ENCODE measurements around the gene DLX5.
A peak's percentile ranks its signal among the peaks of the same experiment; 100 is the strongest.

Gene DLX5

DNA sequence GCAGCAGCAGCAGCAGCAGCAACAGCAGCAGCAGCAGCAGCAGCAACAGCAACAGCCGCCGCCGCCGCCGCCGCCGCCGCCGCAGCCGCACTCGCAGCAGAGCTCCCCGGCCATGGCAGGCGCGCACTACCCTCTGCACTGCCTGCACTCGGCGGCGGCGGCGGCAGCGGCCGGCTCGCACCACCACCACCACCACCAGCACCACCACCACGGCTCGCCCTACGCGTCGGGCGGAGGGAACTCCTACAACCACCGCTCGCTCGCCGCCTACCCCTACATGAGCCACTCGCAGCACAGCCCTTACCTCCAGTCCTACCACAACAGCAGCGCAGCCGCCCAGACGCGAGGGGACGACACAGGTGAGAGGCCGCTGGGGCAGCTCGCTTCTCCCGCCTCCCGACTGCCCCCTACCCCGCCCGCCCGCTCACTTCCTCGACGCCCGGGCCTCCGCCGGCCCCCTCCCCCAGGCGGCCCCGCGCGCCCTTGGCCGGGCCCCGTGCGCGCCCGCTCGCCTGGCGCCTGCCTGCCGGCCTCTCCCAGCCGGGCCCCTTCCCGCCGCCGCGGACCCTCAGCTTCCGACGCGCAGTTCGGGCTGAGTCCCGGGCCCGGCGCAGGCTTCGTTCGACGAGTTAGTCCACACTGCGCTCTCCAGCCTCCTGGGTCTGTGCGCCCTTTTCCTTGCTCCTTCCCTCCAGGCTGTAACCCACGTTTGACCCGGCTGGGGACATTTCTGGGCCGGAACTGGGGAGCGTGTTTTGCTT lies 18.4 kb downstream of the DLX5 start:
- no peaks in the 10 kb centered on the region for H3K4me1 Mint-ChIP-seq
- H3K4me3 Mint-ChIP-seq: peak overlapping the region; percentile 83 to 85 (median 84)
- no peaks in the 10 kb centered on the region for H3K36me3 Mint-ChIP-seq (ENCODE audit: low read depth)
- H3K9me3 Mint-ChIP-seq: no peaks in the 10 kb centered on the region
- H3K27me3 Mint-ChIP-seq (ENCODE audit: low read depth): peaks cover 100% of the 10 kb centered on the region
- TF ChIP-seq, protein P1, sequence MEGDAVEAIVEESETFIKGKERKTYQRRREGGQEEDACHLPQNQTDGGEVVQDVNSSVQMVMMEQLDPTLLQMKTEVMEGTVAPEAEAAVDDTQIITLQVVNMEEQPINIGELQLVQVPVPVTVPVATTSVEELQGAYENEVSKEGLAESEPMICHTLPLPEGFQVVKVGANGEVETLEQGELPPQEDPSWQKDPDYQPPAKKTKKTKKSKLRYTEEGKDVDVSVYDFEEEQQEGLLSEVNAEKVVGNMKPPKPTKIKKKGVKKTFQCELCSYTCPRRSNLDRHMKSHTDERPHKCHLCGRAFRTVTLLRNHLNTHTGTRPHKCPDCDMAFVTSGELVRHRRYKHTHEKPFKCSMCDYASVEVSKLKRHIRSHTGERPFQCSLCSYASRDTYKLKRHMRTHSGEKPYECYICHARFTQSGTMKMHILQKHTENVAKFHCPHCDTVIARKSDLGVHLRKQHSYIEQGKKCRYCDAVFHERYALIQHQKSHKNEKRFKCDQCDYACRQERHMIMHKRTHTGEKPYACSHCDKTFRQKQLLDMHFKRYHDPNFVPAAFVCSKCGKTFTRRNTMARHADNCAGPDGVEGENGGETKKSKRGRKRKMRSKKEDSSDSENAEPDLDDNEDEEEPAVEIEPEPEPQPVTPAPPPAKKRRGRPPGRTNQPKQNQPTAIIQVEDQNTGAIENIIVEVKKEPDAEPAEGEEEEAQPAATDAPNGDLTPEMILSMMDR (IDR thresholded peaks at IDR 0.05; ENCODE audit: unreplicated experiment in 3 of 3): no peak
- H3K27ac Mint-ChIP-seq: no peak overlapping the region

DNA sequence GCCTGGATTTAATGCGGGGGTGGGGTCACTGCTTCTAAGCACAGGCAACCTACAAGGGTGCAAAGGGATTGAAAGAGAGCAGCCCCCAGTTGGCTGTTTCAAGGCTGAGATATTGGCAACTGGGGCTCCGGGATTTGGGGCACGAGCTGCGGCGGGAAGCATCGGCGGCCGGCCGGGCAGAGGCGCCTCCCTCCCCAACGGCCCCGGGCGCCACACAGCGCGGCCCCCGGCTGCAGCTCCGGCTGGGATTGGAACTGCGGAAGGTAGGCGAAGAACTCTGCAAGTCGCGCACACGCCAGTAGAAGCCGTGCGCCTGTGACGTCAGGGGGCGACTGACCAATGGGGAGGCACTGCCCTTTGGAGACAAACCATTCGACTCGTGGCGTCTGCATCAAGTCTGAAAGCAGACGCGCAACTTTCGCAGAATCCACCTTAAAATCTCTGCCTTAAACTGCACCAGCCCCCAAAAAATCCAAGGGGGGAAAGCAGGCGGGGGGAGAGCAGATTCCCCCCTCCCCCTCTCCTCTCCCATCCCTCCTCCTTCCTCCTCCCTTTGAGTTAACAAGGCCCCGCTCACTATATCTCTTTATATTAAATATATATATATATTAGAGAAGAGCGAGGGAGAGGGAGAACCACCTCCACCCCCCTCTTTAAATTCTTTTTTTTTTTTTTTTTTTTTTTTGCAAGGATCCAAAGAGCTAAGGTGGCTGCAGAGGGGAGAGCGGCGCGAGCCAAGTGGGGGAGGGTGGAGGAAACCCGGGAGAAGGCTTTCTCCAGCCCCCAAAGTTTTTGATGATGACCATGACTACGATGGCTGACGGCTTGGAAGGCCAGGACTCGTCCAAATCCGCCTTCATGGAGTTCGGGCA lies 19.2 kb downstream of the DLX5 start, which contains the start of gene DLX6:
DLX6 (plus strand) TSS at position 371 of the 872 bp plus-strand sequence; CDS start at position 796, 425 bp downstream.
- TF ChIP-seq, protein P1 (IDR thresholded peaks at IDR 0.05; ENCODE audit: unreplicated experiment in 3 of 3): no peak
- H3K9me3 Mint-ChIP-seq: no peaks in the 10 kb centered on the region
- no peaks in the 10 kb centered on the region for H3K4me1 Mint-ChIP-seq
- peaks cover 100% of the 10 kb centered on the region for H3K27me3 Mint-ChIP-seq (ENCODE audit: low read depth)
- H3K27ac Mint-ChIP-seq: no peak within 1 kb of the TSS
- H3K36me3 Mint-ChIP-seq (ENCODE audit: low read depth): no peaks in the 10 kb centered on the region
- peak within 1 kb of the TSS; percentile 79 to 85 (median 84) for H3K4me3 Mint-ChIP-seq

DNA sequence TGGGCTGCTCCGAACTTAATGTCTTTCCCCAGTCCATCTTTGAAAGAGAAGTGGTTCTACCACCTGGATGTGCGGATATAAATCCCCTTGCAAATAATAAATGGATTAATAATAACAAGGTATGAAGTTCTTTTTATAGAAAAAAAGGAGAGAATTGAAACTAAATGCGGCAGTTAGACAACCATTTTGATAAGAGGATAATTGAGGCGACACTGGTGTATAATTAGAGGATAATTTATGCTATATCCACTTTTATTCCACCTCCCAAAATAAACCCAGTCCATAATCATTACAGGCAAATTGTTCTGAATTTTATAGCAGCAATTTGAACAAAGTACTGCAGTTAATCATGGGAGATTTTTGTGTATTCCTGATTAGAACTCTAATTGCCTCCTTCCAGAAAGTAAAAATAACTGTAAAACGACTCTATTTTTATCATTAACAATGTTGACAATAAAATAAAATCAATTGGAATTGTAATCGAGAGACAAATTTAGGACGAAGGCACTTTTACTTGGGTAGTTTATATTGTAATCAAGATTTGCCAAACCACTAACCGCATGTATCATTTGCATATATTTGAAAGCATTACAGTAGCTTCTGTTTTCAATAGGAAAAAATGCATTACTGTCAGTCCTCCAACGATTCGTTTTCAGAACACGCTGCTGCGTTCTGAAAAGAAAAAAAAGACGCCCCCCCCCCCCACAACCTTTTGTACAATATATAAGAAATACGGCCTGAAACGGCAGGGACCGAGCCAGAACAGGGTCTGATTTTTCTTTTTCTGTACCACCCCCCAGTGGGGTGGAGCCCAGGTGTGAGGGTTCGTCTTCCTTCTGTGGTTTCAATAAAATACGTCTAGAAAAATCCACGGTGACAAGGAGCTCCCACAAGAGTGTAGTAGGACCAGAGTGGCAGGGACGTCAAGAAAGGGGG lies 20.1 kb downstream of the DLX5 start:
- H3K4me3 Mint-ChIP-seq: peak overlapping the region; percentile 56 to 75 (median 63)
- TF ChIP-seq, protein P1 (IDR thresholded peaks at IDR 0.05; ENCODE audit: unreplicated experiment in 3 of 3): no peak
- no peaks in the 10 kb centered on the region for H3K36me3 Mint-ChIP-seq (ENCODE audit: low read depth)
- H3K4me1 Mint-ChIP-seq: no peaks in the 10 kb centered on the region
- H3K27me3 Mint-ChIP-seq (ENCODE audit: low read depth): peaks cover 100% of the 10 kb centered on the region
- no peaks in the 10 kb centered on the region for H3K9me3 Mint-ChIP-seq
- H3K27ac Mint-ChIP-seq: no peak overlapping the region

- TF ChIP-seq, protein P1 (IDR thresholded peaks at IDR 0.05; ENCODE audit: unreplicated experiment in 3 of 3): no peak
- H3K4me1 Mint-ChIP-seq: peaks cover 5% of the 10 kb centered on the region
- H3K36me3 Mint-ChIP-seq (ENCODE audit: low read depth): no peaks in the 10 kb centered on the region
- H3K27me3 Mint-ChIP-seq (ENCODE audit: low read depth): peaks cover 100% of the 10 kb centered on the region
- no peaks in the 10 kb centered on the region for H3K9me3 Mint-ChIP-seq
- peak overlapping the region; percentile 9 to 46 (median 43) for H3K4me3 Mint-ChIP-seq
- no peak overlapping the region for H3K27ac Mint-ChIP-seq
These were observed 21.1 kb downstream of the DLX5 start for GRCh38 chr7:97003262-97004246.
